Hepatocyte (in vitro differentiated cells): ENCODE measurements around the gene UTF1. TPM values are rescaled to one million over a fixed set of nuclear protein-coding genes. Genes with fewer than 3 reads are reported as not detected.

Experiments
- DNase-seq: peaks from one replicate; pipeline ENCODE4 v3.0.0-alpha.2; 2016; ENCODE audit warnings: low spot score
- H2AFZ ChIP-seq: fragments of 200-600 bp; sonication (generic); 2 replicates; pipeline ENCODE4 v1.6.0; 2016; ENCODE audit warnings: antibody characterized with exemption, mild to moderate bottlenecking
- H3K27ac ChIP-seq: fragments of 200-600 bp; sonication (generic); 2 replicates; pipeline ENCODE4 v1.5.1; 2016; ENCODE audit warnings: mild to moderate bottlenecking
- H3K27me3 ChIP-seq: fragments of 200-600 bp; sonication (generic); 2 replicates; pipeline ENCODE4 v1.6.1; 2016
- H3K36me3 ChIP-seq: fragments of 200-600 bp; sonication (generic); replicated peaks from 2 replicates; pipeline ENCODE4 v1.5.1; 2016; ENCODE audit warnings: low read depth; ENCODE audit not compliant: insufficient read depth
- H3K4me1 ChIP-seq: fragments of 200-600 bp; sonication (generic); 2 replicates; pipeline ENCODE4 v1.5.1; 2016; ENCODE audit warnings: mild to moderate bottlenecking, moderate library complexity; ENCODE audit not compliant: insufficient read depth
- H3K4me2 ChIP-seq: fragments of 200-600 bp; sonication (generic); 2 replicates; pipeline ENCODE4 v1.6.0; 2016
- H3K4me3 ChIP-seq: fragments of 200-600 bp; sonication (generic); 2 replicates; pipeline ENCODE4 v1.5.1; 2016; ENCODE audit warnings: mild to moderate bottlenecking
- H3K79me2 ChIP-seq: fragments of 200-600 bp; sonication (generic); 2 replicates; pipeline ENCODE4 v1.6.0; 2017; ENCODE audit warnings: mild to moderate bottlenecking
- H3K9me2 ChIP-seq: fragments of 200-600 bp; sonication (generic); replicated peaks from 2 replicates; pipeline ENCODE4 v1.6.0; 2017; ENCODE audit warnings: mild to moderate bottlenecking; ENCODE audit not compliant: insufficient read depth
- H3K9me3 ChIP-seq: fragments of 200-600 bp; sonication (generic); 2 replicates; pipeline ENCODE4 v1.5.1; 2016; ENCODE audit warnings: low read depth, mild to moderate bottlenecking
- H4K20me1 ChIP-seq: fragments of 200-600 bp; sonication (generic); 2 replicates; pipeline ENCODE4 v1.6.0; 2016; ENCODE audit warnings: mild to moderate bottlenecking; ENCODE audit not compliant: insufficient read depth, poor library complexity, severe bottlenecking
- EZH2 ChIP-seq: fragments of 200-600 bp; sonication (generic); IDR thresholded peaks from 2 replicates; pipeline ENCODE4 v1.6.1; 2016; ENCODE audit warnings: antibody characterized with exemption, mild to moderate bottlenecking, borderline replicate concordance
- EZH2phosphoT487 ChIP-seq: fragments of 200-600 bp; sonication (generic); IDR thresholded peaks from one replicate; pipeline ENCODE4 v1.6.1; 2018; ENCODE audit warnings: antibody characterized with exemption, mild to moderate bottlenecking, low read depth, moderate library complexity; ENCODE audit not compliant: unreplicated experiment, severe bottlenecking
- WGBS: methylation state at CpG from one replicate; pipeline ENCODE4 v1.1.6; 2016; ENCODE audit warnings: low lambda C conversion rate; ENCODE audit errors: missing lambda C conversion rate; 5-methylcytosine and 5-hydroxymethylcytosine counted together
- polyA plus RNA-seq: library from polyadenylated mRNA; unstranded; fragments of >200 nt; fragmentation: Nextera tagmentation; extraction: Ambion mirVana; gene quantifications from 2 replicates; pipeline ENCODE4 v1.2.1, GENCODE V29; 2016
- total RNA-seq: library from RNA; depleted of rRNA; stranded (reverse); fragments of >200 nt; gene quantifications from 2 replicates; pipeline ENCODE4 v1.2.3, GENCODE V29; 2014
- TF ChIP-seq, protein P1 (sequence below): fragments of 200-600 bp; sonication (generic); IDR thresholded peaks from 2 replicates; pipeline ENCODE4 v1.5.1; 2016; ENCODE audit warnings: antibody characterized with exemption, mild to moderate bottlenecking; ENCODE audit not compliant: poor library complexity

UTF1 gene
- total and polyA plus RNA-seq, 2 experiments from 2014 or later: not detected

DNA sequence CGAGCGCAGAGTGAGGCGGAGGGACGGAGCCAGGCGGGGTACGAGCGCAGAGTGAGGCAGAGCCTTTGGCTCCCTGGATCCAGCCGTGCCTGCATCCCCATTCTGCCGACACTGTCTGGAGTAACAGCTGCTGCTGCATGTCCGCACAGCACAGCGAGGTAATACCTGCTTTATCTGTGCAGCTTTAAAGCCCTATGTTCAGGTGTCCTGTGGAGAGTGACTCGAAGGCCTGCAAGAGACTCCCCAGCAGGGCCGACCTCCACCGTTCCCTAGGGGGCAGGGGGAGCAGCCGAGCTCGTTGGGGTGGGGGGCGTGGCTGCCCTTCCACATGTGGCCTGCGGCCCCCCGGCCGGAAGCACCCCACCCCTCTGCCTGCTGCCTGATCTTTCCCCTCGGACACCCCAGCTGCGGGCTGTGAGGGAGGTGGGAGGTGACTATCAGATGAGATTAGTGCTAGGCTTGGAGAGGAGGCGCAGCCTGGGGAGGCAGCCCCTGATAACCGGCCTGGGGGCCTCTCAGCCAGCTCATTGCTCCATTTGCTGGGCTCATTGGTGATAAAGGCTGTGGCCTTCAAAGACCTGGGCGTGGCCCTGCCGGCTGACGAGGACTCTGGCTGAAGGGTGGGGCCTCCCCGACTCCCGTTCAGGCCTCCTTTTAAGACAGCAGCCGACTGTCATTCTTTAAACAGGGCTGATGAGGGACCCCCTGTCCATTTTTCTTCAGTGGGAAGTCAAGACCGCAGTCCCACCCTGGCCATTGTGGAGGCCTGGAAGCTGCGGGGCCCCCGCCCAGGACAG is 15.6 kb downstream of the UTF1 start:
- Histone ChIP-seq H2AFZ (no peak overlapping the region), H3K27ac (peak overlapping the region; percentile 72), H3K27me3 (no peaks in the 10 kb centered on the region), H3K4me3 (no peak overlapping the region), H3K4me2 (peak overlapping the region; percentile 56), H3K9me2 (no peaks in the 10 kb centered on the region), H3K36me3 (no peaks in the 10 kb centered on the region), H3K9me3 (no peaks in the 10 kb centered on the region), H4K20me1 (no peaks in the 10 kb centered on the region), H3K4me1 (peaks cover 11% of the 10 kb centered on the region), H3K79me2 (no peaks in the 10 kb centered on the region)
- 62% methylated on average over 21 of the region's 33 CpGs for WGBS
- TF ChIP-seq EZH2phosphoT487 (no peak), EZH2 (no peak)
- TF ChIP-seq, protein P1, sequence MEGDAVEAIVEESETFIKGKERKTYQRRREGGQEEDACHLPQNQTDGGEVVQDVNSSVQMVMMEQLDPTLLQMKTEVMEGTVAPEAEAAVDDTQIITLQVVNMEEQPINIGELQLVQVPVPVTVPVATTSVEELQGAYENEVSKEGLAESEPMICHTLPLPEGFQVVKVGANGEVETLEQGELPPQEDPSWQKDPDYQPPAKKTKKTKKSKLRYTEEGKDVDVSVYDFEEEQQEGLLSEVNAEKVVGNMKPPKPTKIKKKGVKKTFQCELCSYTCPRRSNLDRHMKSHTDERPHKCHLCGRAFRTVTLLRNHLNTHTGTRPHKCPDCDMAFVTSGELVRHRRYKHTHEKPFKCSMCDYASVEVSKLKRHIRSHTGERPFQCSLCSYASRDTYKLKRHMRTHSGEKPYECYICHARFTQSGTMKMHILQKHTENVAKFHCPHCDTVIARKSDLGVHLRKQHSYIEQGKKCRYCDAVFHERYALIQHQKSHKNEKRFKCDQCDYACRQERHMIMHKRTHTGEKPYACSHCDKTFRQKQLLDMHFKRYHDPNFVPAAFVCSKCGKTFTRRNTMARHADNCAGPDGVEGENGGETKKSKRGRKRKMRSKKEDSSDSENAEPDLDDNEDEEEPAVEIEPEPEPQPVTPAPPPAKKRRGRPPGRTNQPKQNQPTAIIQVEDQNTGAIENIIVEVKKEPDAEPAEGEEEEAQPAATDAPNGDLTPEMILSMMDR: no peak
- DNase-seq: peak; percentile 86

DNA sequence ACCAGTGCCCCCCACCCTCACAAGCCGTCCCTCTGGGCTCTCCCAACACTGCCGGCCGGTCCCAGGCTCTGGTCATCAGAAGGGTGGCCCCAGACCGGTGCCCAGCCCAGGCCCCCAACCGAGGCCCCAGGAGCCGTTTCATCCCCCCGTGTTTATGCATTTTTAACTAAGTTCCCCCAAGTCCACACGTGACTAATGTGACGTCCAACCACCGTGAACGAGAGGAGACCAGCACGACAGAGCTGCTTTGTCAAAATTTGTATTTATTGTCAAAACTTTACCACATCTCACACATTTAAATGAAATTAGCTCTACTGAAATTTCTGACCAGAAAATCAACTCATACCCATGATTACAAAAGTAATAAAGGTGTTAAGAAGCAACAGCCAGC is 16.2 kb downstream of the UTF1 start:
- DNase-seq: no peak
- H3K4me2 ChIP-seq: peak overlapping the region; percentile 55

DNA sequence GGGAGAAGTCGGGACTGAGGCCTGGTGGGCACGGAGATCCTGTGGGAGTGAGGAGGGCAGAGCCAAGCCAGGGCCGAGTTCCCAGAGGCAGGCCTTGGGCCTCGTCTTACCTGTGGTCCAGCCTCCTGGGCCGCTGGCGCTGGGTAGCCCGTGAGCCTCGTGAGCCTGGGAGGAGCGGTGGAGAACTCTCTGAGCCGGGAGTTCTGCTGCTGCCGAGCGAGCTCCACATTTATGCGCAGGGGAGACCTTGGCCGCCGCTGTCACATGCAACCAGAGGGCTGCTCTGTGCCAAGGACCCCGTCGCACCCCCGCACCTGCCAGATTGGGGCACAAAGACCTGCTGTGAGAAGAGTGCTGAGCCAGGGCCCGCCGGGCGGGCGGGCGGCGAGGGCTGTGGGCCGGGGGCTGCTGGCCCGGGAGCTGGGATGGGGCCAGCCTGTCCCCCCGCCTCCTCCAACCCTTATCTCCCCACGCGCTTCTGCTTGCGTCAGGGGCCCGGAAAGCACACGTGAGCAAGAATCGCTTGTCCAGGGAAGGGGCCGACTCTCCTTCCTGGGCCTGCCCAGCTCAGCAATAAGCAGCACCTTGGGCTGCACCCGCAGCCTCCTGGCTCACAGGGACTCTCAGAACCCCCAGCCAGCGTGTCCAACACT is 17.8 kb downstream of the UTF1 start:
- Histone ChIP-seq H3K9me3 (no peaks in the 10 kb centered on the region), H3K9me2 (no peaks in the 10 kb centered on the region), H3K27me3 (no peaks in the 10 kb centered on the region), H2AFZ (no peak overlapping the region), H3K36me3 (no peaks in the 10 kb centered on the region), H3K4me3 (no peak overlapping the region), H4K20me1 (no peaks in the 10 kb centered on the region), H3K4me2 (no peak overlapping the region), H3K27ac (no peak overlapping the region), H3K79me2 (no peaks in the 10 kb centered on the region), H3K4me1 (peaks cover 11% of the 10 kb centered on the region)
- 90% methylated on average over 23 of the region's 36 CpGs for WGBS
- TF ChIP-seq EZH2phosphoT487: no peak
- no peak for TF ChIP-seq EZH2
- TF ChIP-seq, protein P1: no peak
- DNase-seq: no peak

More for the DNA sequence above, 16.2 kb downstream of the UTF1 start:
- Histone ChIP-seq H3K79me2 (no peaks in the 10 kb centered on the region), H3K9me3 (no peaks in the 10 kb centered on the region), H3K9me2 (no peaks in the 10 kb centered on the region), H2AFZ (no peak overlapping the region), H3K36me3 (no peaks in the 10 kb centered on the region), H3K27ac (peak overlapping the region; percentile 72), H4K20me1 (no peaks in the 10 kb centered on the region), H3K4me1 (peaks cover 11% of the 10 kb centered on the region), H3K27me3 (no peaks in the 10 kb centered on the region), H3K4me3 (no peak overlapping the region)
- 82% methylated on average over 10 of the region's 12 CpGs for WGBS
- no peak for TF ChIP-seq EZH2

DNA sequence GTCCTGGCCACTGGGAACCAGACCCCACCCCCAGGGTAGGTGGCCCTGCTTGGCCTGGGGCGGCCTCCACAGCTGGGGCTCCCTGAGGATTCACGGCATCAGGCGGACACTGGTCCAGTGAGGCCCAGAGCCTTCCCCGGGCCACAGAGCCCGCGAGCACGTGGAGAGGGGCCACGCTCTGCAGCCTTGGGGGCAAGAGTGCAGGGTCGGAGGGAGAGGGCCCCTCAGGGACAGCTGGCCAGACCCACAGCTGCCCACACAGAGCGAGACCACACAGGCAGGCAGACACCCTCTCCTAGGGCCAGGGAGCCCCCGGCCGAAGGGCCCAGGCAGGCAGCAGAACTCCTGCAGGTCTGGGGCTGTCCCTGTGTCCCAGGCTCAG is 18.3 kb downstream of the UTF1 start:
- peaks cover 11% of the 10 kb centered on the region for H3K4me1 ChIP-seq
- 96% methylated on average over 12 of the region's 12 CpGs for WGBS
- no peaks in the 10 kb centered on the region for H3K9me2 ChIP-seq
- no peak overlapping the region for H3K4me3 ChIP-seq
- no peak overlapping the region for H2AFZ ChIP-seq
- no peaks in the 10 kb centered on the region for H4K20me1 ChIP-seq
- TF ChIP-seq EZH2 (no peak), EZH2phosphoT487 (no peak)
- TF ChIP-seq, protein P1: no peak
- no peak overlapping the region for H3K27ac ChIP-seq
- no peaks in the 10 kb centered on the region for H3K27me3 ChIP-seq
- DNase-seq: no peak
- H3K36me3 ChIP-seq: no peaks in the 10 kb centered on the region
- no peaks in the 10 kb centered on the region for H3K9me3 ChIP-seq
- H3K79me2 ChIP-seq: no peaks in the 10 kb centered on the region
- H3K4me2 ChIP-seq: no peak overlapping the region
